ENCODE data around the gene ZC3H18. TPM values are rescaled to one million over a fixed set of nuclear protein-coding genes. Genes with fewer than 3 reads are reported as not detected.
A peak's percentile ranks its signal among the peaks of the same experiment; 100 is the strongest.

The ZC3H18 gene
- total RNA-seq, 1 donor from 2014 or later, result 14.6 TPM

DNA sequence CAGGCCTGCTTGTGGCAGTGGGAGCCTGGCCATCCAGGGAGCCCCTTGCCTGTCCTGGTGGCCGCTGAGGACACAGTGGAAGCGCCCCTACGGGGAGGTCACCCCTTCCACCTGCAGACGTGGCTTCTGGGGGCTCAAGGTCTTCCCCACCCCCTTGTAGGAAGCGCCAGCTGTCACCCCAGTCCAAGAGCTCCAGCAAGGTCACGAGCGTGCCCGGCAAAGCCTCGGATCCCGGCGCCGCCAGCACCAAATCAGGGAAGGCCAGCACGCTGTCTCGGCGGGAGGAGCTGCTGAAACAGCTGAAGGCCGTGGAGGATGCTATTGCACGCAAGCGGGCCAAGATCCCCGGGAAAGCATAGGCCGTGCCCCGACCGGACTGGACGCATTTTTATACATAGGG is 60.7 kb downstream of the ZC3H18 start:
- peak overlapping the region; percentile 12 for H3K27ac ChIP-seq (ENCODE audit: low read depth, low read length)
- peaks cover 0 to 2% (median 0%) of the 10 kb centered on the region in 3 donors for H3K4me1 ChIP-seq (ENCODE audit: control insufficient read depth in 3 of 3, insufficient read depth in 3 of 3, low read length in 3 of 3)
- H3K4me3 ChIP-seq (ENCODE audit: low read length in 3 of 3), result no peak overlapping the region
- peaks cover 0 to 13% (median 0%) of the 10 kb centered on the region in 3 donors for H3K27me3 ChIP-seq (ENCODE audit: control insufficient read depth in 3 of 3, insufficient read depth in 3 of 3, low read length in 3 of 3)
- peaks cover 38 to 44% (median 41%) of the 10 kb centered on the region in 3 donors for H3K36me3 ChIP-seq (ENCODE audit: control insufficient read depth in 3 of 3, insufficient read depth in 3 of 3, low read length in 3 of 3)
- no peak overlapping the region for H3K9ac ChIP-seq (ENCODE audit: low read depth in 1 of 3, low read length in 3 of 3)
- no peaks in the 10 kb centered on the region for H3K9me3 ChIP-seq (ENCODE audit: control insufficient read depth in 3 of 3, low read length in 3 of 3)

GRCh38 chr16:88631384-88631783 is 61.2 kb downstream of the ZC3H18 start:
- H3K27ac ChIP-seq (ENCODE audit: low read depth, low read length), result no peak overlapping the region
- H3K9me3 ChIP-seq (ENCODE audit: control insufficient read depth in 3 of 3, low read length in 3 of 3), result no peaks in the 10 kb centered on the region

GRCh38 chr16:88631920-88632586 is 61.9 kb downstream of the ZC3H18 start:
- Histone ChIP-seq H3K36me3 (ENCODE audit: control insufficient read depth in 3 of 3, insufficient read depth in 3 of 3, low read length in 3 of 3) (peaks cover 31 to 44% (median 38%) of the 10 kb centered on the region in 3 donors), H3K9ac (ENCODE audit: low read depth in 1 of 3, low read length in 3 of 3) (no peak overlapping the region), H3K27me3 (ENCODE audit: control insufficient read depth in 3 of 3, insufficient read depth in 3 of 3, low read length in 3 of 3) (peaks cover 0 to 15% (median 7%) of the 10 kb centered on the region in 3 donors), H3K9me3 (ENCODE audit: control insufficient read depth in 3 of 3, low read length in 3 of 3) (no peaks in the 10 kb centered on the region), H3K4me3 (ENCODE audit: low read length in 3 of 3) (no peak overlapping the region), H3K4me1 (ENCODE audit: control insufficient read depth in 3 of 3, insufficient read depth in 3 of 3, low read length in 3 of 3) (peaks cover 0 to 2% (median 0%) of the 10 kb centered on the region in 3 donors), H3K27ac (ENCODE audit: low read depth, low read length) (no peak overlapping the region)

More at GRCh38 chr16:88631384-88631783, 61.2 kb downstream of the ZC3H18 start:
- H3K4me3 ChIP-seq (ENCODE audit: low read length in 3 of 3), result no peak overlapping the region
- H3K36me3 ChIP-seq (ENCODE audit: control insufficient read depth in 3 of 3, insufficient read depth in 3 of 3, low read length in 3 of 3), result peaks cover 34 to 44% (median 41%) of the 10 kb centered on the region in 3 donors
- H3K9ac ChIP-seq (ENCODE audit: low read depth in 1 of 3, low read length in 3 of 3), result no peak overlapping the region
- peaks cover 0 to 2% (median 0%) of the 10 kb centered on the region in 3 donors for H3K4me1 ChIP-seq (ENCODE audit: control insufficient read depth in 3 of 3, insufficient read depth in 3 of 3, low read length in 3 of 3)
- H3K27me3 ChIP-seq (ENCODE audit: control insufficient read depth in 3 of 3, insufficient read depth in 3 of 3, low read length in 3 of 3), result peaks cover 0 to 15% (median 2%) of the 10 kb centered on the region in 3 donors

- peaks cover 0 to 16% (median 10%) of the 10 kb centered on the region in 3 donors for H3K27me3 ChIP-seq (ENCODE audit: control insufficient read depth in 3 of 3, insufficient read depth in 3 of 3, low read length in 3 of 3)
- peaks cover 0 to 2% (median 0%) of the 10 kb centered on the region in 3 donors for H3K4me1 ChIP-seq (ENCODE audit: control insufficient read depth in 3 of 3, insufficient read depth in 3 of 3, low read length in 3 of 3)
- peaks cover 28 to 40% (median 33%) of the 10 kb centered on the region in 3 donors for H3K36me3 ChIP-seq (ENCODE audit: control insufficient read depth in 3 of 3, insufficient read depth in 3 of 3, low read length in 3 of 3)
- no peaks in the 10 kb centered on the region for H3K9me3 ChIP-seq (ENCODE audit: control insufficient read depth in 3 of 3, low read length in 3 of 3)
- no peak overlapping the region for H3K4me3 ChIP-seq (ENCODE audit: low read length in 3 of 3)
- no peak overlapping the region for H3K9ac ChIP-seq (ENCODE audit: low read depth in 1 of 3, low read length in 3 of 3)
- H3K27ac ChIP-seq (ENCODE audit: low read depth, low read length), result no peak overlapping the region
Measured at GRCh38 chr16:88632587-88632930, 62.4 kb downstream of the ZC3H18 start.

DNA sequence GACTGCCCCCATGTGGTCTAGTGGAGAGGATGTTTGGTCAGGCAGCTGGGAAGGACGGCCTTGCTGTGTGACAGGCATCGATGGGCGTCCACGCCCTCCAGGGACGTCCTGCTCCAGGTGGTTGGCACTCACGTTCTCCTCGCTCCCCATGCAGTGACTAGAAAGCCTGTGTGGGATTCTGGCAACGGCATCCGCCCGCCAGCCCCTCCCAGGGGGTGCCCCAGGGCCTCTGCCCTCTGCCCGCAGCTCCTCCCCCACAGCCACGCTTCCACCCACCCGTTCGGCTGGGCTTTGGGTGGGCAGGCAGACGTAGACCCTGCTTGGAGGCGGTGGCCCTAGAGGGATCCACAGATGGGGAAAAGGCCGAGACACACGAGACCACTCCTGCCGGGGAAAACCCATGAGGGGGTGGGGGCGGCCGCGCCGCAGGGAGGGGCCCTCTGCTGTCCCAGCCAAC is 63.5 kb downstream of the ZC3H18 start:
- peaks cover 19 to 34% (median 23%) of the 10 kb centered on the region in 3 donors for H3K36me3 ChIP-seq (ENCODE audit: control insufficient read depth in 3 of 3, insufficient read depth in 3 of 3, low read length in 3 of 3)
- H3K27ac ChIP-seq (ENCODE audit: low read depth, low read length), result no peak overlapping the region
- no peaks in the 10 kb centered on the region for H3K9me3 ChIP-seq (ENCODE audit: control insufficient read depth in 3 of 3, low read length in 3 of 3)
- H3K9ac ChIP-seq (ENCODE audit: low read depth in 1 of 3, low read length in 3 of 3), result no peak overlapping the region
- H3K4me3 ChIP-seq (ENCODE audit: low read length in 3 of 3), result no peak overlapping the region
- peaks cover 11 to 27% (median 20%) of the 10 kb centered on the region in 3 donors for H3K27me3 ChIP-seq (ENCODE audit: control insufficient read depth in 3 of 3, insufficient read depth in 3 of 3, low read length in 3 of 3)
- no peaks in the 10 kb centered on the region for H3K4me1 ChIP-seq (ENCODE audit: control insufficient read depth in 3 of 3, insufficient read depth in 3 of 3, low read length in 3 of 3)

DNA sequence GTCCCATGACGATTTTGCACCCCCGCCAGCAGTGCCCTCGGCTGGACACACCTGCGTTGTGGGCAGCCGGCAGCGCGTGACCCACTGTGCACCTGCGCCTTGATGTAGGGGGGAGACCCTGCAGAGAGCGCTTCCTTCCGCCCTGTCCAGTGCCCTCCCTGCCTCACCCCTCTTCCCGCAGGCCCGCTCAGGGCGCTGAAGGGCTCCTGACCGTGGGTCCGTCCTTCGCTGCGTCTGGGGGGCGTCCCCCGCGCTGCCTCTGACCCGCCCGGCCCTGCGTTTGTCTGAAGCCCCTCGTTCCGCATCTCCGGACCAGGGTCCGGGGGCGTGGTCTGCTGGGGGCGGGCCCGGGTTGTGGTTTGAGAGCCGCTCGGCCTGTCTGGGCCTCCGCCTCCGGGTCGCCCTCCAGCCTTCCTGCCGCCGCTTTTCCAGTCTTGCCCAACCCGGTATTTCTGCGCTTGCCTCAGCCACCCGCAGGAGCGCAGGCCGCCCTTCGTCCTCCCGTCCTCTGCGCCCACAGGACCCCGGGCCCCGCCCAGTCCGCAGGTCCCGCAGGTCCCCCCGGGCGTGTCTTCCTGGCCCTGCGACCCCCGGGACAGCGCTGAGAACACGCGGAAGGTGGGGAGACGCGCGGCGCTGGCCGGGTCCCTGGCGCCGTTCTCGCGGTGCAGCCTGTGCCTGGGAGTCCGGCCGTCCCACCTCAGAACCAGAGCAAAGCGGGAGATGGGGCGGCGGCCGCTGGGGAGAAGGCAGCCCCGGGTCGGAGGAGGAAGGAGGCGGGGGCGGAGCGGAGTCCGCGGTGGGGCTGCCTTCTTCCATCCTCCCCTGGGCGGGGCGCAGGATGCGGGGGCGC is 64.2 kb downstream of the ZC3H18 start:
- Histone ChIP-seq H3K9me3 (ENCODE audit: control insufficient read depth in 3 of 3, low read length in 3 of 3) (no peaks in the 10 kb centered on the region), H3K27me3 (ENCODE audit: control insufficient read depth in 3 of 3, insufficient read depth in 3 of 3, low read length in 3 of 3) (peaks cover 17 to 33% (median 26%) of the 10 kb centered on the region in 3 donors), H3K4me1 (ENCODE audit: control insufficient read depth in 3 of 3, insufficient read depth in 3 of 3, low read length in 3 of 3) (peaks cover under 1 to 5% (median under 1%) of the 10 kb centered on the region in 3 donors), H3K27ac (ENCODE audit: low read depth, low read length) (no peak overlapping the region), H3K36me3 (ENCODE audit: control insufficient read depth in 3 of 3, insufficient read depth in 3 of 3, low read length in 3 of 3) (peaks cover 17 to 32% (median 22%) of the 10 kb centered on the region in 3 donors), H3K4me3 (ENCODE audit: low read length in 3 of 3) (no peak overlapping the region), H3K9ac (ENCODE audit: low read depth in 1 of 3, low read length in 3 of 3) (peak overlapping the region in 1 of 3 donors; percentile 40)

GRCh38 chr16:88634994-88635670 is 64.9 kb downstream of the ZC3H18 start:
- peaks cover 3 to 12% (median 5%) of the 10 kb centered on the region in 3 donors for H3K4me1 ChIP-seq (ENCODE audit: control insufficient read depth in 3 of 3, insufficient read depth in 3 of 3, low read length in 3 of 3)
- no peaks in the 10 kb centered on the region for H3K9me3 ChIP-seq (ENCODE audit: control insufficient read depth in 3 of 3, low read length in 3 of 3)
- H3K27me3 ChIP-seq (ENCODE audit: control insufficient read depth in 3 of 3, insufficient read depth in 3 of 3, low read length in 3 of 3), result peaks cover 25 to 41% (median 34%) of the 10 kb centered on the region in 3 donors
- peak overlapping the region in 1 of 3 donors; percentile 40 for H3K9ac ChIP-seq (ENCODE audit: low read depth in 1 of 3, low read length in 3 of 3)
- H3K36me3 ChIP-seq (ENCODE audit: control insufficient read depth in 3 of 3, insufficient read depth in 3 of 3, low read length in 3 of 3), result peaks cover 12 to 25% (median 18%) of the 10 kb centered on the region in 3 donors
- H3K27ac ChIP-seq (ENCODE audit: low read depth, low read length), result no peak overlapping the region
- no peak overlapping the region for H3K4me3 ChIP-seq (ENCODE audit: low read length in 3 of 3)

GRCh38 chr16:88635671-88636319 is 65.6 kb downstream of the ZC3H18 start:
- H3K4me3 ChIP-seq (ENCODE audit: low read length in 3 of 3), result no peak overlapping the region
- peaks cover 7 to 19% (median 15%) of the 10 kb centered on the region in 3 donors for H3K36me3 ChIP-seq (ENCODE audit: control insufficient read depth in 3 of 3, insufficient read depth in 3 of 3, low read length in 3 of 3)
- H3K4me1 ChIP-seq (ENCODE audit: control insufficient read depth in 3 of 3, insufficient read depth in 3 of 3, low read length in 3 of 3), result peaks cover 3 to 13% (median 5%) of the 10 kb centered on the region in 3 donors
- H3K9ac ChIP-seq (ENCODE audit: low read depth in 1 of 3, low read length in 3 of 3), result no peak overlapping the region
- no peaks in the 10 kb centered on the region for H3K9me3 ChIP-seq (ENCODE audit: control insufficient read depth in 3 of 3, low read length in 3 of 3)
- H3K27ac ChIP-seq (ENCODE audit: low read depth, low read length), result no peak overlapping the region
- H3K27me3 ChIP-seq (ENCODE audit: control insufficient read depth in 3 of 3, insufficient read depth in 3 of 3, low read length in 3 of 3), result peaks cover 32 to 47% (median 40%) of the 10 kb centered on the region in 3 donors

Data from skeletal muscle tissue (tissue), 4 donors.